Amygdala (tissue), 56 donors: ENCODE results near the gene NECAB2.

Experiments used
- DNase-seq, 56 donors: peaks; one replicate each; lab custom pipeline; 2025; lab: John Stamatoyannopoulos, UW

NECAB2 gene

GRCh38 chr16:84009282-84009681 is 41.2 kb downstream of the NECAB2 start:
- DNase-seq = no peak

- DNase-seq = peak in 17 of 56 donors; percentile 12 to 67 (median 36)
Observed at GRCh38 chr16:84013787-84014569, 45.9 kb downstream of the NECAB2 start.

- no peak for DNase-seq
Observed at GRCh38 chr16:84014570-84015327, 46.7 kb downstream of the NECAB2 start.

GRCh38 chr16:84015399-84015798 is 47.4 kb downstream of the NECAB2 start:
- DNase-seq = no peak

- DNase-seq = no peak
Observed at GRCh38 chr16:84016477-84016876, 48.4 kb downstream of the NECAB2 start.

GRCh38 chr16:84018710-84019109 is 50.7 kb downstream of the NECAB2 start:
- no peak for DNase-seq

GRCh38 chr16:84020353-84020752 is 52.3 kb downstream of the NECAB2 start:
- no peak for DNase-seq

- no peak for DNase-seq
Observed at GRCh38 chr16:84021488-84021887, 53.4 kb downstream of the NECAB2 start.

- no peak for DNase-seq
Observed at GRCh38 chr16:84022644-84023043, 54.6 kb downstream of the NECAB2 start.

- no peak for DNase-seq
Observed at GRCh38 chr16:84024854-84025253, 56.8 kb downstream of the NECAB2 start.

- no peak for DNase-seq
Observed at GRCh38 chr16:84026606-84027005, 58.6 kb downstream of the NECAB2 start.

- peak in 9 of 56 donors; percentile 6 to 37 (median 22) for DNase-seq
Observed at GRCh38 chr16:84027625-84028024, 59.6 kb downstream of the NECAB2 start.

GRCh38 chr16:84029297-84030047 is 61.4 kb downstream of the NECAB2 start:
- DNase-seq = peak in 1 of 56 donors; percentile 7

- no peak for DNase-seq
Observed at GRCh38 chr16:84031556-84031955, 63.5 kb downstream of the NECAB2 start.

- DNase-seq = peak in 1 of 56 donors; percentile 8
Observed at GRCh38 chr16:84032458-84033178, 64.6 kb downstream of the NECAB2 start.

- DNase-seq = no peak
Observed at GRCh38 chr16:84033251-84034195, 65.5 kb downstream of the NECAB2 start.

GRCh38 chr16:84034516-84034915 is 66.5 kb downstream of the NECAB2 start:
- no peak for DNase-seq

- DNase-seq = no peak
Observed at GRCh38 chr16:84036131-84036530, 68.1 kb downstream of the NECAB2 start.

GRCh38 chr16:84036982-84037425 is 69.0 kb downstream of the NECAB2 start:
- no peak for DNase-seq
